NCI-H187 (cell line): ENCODE measurements around the gene SAP30BP.

Source experiments
- DNase-seq, 2 experiments: peaks; one replicate each; lab custom pipeline; 2025; lab: John Stamatoyannopoulos, UW

Gene SAP30BP

GRCh38 chr17:75647061-75647460 is 20.1 kb upstream of the SAP30BP start:
- no peak for DNase-seq

DNA sequence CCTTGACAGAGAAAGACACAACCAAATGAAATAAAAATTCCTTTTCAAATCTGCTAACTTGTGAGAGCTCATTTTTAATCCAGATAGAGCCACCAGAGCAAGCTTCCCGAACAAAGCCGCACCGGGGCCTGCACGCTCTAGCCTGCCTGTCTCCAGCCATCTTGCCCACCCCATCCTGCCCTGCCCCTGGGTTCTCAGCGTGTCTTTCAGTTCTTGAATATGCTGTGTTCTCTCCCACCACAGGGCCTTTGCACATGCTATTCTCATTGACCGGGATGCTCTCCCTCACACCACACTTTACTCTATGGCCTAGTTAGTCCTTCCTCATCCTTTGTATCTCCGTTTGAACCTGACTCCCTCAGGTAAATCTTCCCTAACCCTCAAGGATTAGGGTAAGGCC is 19.2 kb upstream of the SAP30BP start:
- no peak for DNase-seq

- no peak for DNase-seq
These were observed 17.5 kb upstream of the SAP30BP start for GRCh38 chr17:75649687-75650086.

- DNase-seq, result no peak
These were observed 16.3 kb upstream of the SAP30BP start for GRCh38 chr17:75650874-75651273.

DNA sequence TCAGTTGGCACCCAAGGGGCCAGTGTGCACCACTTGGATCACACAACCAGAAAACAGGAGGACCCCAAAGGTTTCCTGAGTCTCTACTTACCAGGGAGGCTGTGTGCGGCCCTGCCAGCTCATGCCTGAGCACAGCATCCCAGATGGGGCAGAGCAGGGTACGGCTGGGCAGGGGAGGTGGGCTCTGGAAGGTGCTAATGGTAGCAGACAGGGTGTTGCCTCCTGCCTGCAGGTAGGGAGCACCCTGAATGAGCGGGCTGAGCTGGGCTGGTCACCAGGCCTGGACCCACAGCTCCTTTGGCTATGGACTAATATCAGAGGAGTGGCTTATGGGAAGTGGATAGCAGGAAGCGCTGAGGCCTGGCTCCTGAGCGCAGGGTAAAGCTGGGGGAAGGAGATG is 14.8 kb upstream of the SAP30BP start:
- no peak for DNase-seq

DNA sequence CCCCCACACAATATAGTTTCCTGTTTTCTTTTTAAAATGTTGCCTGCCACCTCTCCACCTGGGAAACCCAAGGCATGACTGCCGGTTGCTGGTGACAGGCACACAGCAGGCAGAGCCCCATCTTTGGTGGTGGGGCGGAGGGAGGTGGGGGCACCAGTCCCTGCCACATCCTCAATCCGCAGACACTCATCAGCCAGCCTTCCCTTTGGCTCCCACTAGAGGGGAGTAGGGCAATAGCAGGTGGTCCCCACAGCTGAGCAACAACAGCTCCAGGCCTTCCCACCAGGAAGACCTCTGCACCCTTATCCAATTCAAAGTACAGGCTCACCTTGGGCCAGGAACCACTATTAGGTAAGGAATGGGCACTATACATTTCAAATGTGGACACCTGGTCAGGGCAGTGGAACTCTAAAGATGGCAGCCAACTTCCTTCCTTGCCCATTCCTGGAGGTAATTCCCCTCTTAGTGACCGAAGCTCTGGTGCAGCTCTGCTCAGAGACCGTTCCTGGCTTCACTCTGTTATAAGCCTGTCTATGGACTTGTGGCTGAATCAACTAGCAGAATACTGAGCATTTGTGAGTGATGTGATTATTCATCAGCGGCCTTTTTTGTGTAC is 14.1 kb upstream of the SAP30BP start:
- DNase-seq, result no peak

DNA sequence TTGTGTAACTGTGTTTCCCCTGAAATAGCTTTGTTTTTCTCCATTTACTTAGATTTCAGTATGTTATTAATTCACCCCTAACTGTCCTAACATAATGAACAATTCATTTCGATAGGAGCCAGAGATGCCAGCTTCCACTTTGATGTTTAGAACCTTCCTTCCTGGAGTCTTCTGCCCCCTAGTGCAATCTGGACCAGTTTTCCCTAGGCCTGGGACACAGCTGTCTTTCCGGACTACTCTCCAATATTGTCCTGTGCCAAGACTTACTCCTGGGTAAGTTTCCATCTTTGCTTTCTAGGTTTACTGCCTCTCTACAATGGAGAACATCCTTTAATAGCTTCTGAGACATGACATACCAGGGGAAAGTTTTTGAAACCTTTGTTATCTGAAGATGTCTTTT is 13.0 kb upstream of the SAP30BP start:
- no peak for DNase-seq

DNA sequence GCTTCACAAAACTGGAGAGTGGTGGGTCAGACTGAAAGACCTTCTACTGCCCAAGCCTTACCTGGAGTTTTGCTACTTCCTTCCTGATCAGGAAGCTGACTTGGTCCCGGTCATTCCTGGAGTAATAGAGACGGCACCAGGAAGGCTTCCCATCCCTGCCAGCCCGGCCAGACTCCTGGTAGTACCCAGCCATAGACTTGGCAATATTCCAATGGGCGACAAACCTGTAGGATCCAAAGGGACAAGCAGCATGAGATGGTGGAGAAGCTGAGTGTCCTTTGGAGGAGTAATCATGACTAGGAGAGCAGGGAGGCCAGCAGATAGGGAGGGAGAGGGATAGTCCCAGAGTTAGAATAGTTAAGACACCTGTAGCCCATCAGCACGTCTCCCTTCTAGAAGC is 8.9 kb upstream of the SAP30BP start:
- DNase-seq, result no peak

DNA sequence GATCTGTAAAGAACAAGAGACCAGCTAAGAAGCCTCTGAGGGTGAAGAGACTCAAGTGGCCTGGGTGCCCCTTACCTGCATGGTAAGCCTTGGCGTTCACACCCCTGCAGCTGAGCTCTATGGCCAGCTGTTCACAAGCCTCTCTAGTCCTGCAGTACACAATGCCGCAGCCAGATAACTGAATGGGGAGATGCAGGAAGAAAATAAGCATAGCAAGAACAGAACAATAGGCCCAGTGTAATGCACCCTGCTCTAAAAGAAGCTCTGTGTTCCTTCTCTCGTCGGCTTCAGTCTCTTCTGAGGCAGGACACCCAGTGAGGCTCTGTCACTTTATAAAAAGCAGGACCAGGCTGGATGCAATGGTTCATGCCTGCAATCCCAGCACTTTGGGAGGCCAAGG is 5.6 kb upstream of the SAP30BP start:
- DNase-seq, result no peak

DNA sequence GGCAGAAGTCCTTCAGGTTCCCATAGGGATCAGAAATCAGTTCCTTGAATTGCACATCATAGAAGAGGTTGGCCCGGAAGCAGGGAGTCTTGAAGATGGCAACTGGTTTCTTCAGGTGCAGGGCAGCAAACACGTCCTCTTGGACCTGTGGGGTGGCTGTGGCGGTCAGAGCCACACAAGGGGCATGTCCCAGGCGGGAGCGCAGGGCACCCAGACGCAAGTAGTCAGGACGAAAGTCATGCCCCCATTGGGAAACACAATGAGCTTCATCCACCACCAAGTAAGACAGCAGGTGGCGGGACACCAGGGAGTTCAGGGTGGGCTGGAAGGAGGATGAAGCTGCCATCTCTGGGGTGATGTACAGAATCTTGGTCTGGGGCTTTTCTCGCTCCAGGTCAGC is 4.6 kb upstream of the SAP30BP start:
- no peak for DNase-seq

GRCh38 chr17:75664099-75664549 is 3.0 kb upstream of the SAP30BP start:
- no peak for DNase-seq

GRCh38 chr17:75665981-75666380 is 1.2 kb upstream of the SAP30BP start:
- DNase-seq, result no peak

- DNase-seq, result no peak
These were observed 687 bp downstream of the SAP30BP start for GRCh38 chr17:75667825-75668224.

- no peak for DNase-seq
These were observed 1.4 kb downstream of the SAP30BP start for GRCh38 chr17:75668489-75668888.

GRCh38 chr17:75670868-75671267 is 3.7 kb downstream of the SAP30BP start:
- no peak for DNase-seq

DNA sequence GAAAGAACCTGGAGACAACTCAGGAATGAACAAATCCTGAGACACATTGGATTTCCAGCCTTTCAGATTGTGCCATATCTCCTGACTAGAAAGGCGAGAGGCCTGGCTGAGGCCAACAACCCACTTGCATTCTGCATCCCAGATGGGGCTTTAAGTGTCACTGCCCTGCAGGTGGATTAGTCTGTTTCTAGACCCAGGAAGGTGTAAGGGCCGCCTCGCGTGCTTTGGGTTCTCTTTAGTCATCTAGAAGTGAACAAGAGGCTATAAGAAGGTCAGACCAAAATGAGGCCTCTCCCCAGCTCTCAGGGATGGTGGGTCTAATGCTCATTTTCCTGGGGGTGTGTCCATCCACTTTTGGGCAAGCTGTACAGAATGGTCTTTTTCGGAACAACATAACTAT is 4.9 kb downstream of the SAP30BP start:
- no peak for DNase-seq

DNA sequence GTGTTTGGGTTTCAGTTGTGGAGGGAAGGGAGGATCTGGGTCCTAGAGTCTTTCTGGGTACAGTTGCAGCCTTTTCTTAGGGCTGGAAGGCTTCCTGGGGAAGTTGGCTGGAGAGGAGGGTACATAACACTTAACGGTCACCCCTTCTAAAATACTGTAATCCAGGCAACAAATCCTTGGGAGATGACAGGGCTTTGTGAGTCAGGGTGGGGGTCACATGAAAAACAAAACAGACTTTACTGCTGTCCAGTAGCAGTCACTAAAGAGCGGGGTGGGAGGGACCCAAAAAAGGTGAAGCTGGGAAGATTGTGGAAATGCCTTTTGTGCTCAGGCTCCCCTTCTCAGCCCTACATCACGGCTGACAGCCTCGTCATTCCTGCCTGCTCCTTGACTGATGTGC is 6.3 kb downstream of the SAP30BP start:
- no peak for DNase-seq

DNA sequence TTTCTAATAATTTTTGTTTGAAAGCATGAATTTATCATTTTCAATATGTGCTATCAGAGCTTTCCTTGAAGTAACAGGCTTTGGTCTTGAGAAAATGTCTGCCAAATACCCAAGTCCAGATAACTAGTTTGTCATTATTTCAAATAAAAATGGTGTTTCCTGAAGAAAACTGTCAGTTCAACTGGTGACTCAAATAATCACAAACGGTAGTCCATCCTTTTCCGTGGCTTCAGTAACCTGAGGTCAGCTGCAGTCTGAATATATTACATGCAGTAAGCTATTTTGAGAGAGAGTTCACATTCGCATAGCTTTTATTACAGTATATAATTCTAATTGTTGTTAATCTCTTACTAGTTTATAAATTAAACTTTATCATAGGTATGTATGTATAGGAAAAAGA is 9.3 kb downstream of the SAP30BP start:
- DNase-seq, result no peak

GRCh38 chr17:75679706-75680211 is 12.6 kb downstream of the SAP30BP start:
- DNase-seq, result no peak

DNA sequence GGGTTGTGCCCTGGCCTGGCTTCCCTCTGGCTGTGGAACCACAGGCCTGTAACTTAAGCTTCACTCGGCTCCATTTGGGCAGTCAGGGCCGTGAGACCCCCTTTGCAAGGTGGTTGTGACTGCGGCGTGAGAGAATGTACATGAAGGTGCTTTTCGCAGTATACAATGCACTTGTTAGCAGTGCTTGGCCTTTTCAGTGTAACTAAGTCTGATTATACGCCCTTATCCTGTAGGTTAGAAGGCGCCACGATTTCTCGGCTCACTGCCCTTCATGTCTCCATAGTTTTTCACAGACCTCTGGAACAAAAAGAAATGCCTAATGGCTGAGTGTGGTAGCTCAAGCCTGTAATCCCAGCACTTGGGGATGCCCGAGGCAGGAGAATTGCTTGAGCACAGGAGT is 13.3 kb downstream of the SAP30BP start:
- no peak for DNase-seq

DNA sequence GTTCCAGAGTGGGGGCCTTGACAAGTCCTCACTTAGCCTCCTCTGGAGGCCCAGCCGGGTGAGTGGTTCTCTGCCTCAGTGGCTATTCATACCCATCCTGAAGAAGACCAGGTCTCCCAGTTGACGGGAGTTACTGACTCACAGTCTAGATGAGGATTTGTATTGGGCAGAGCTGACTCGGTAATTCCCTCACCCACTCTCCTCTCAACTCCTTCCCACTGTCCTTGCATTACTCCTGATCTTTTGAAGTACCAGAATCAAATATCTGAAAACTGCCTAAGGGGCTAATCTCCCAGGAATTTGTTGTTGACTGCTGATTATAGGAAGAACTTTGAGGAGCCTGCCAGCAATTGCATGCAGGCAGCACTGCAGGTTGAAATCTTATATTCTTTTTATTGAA is 14.2 kb downstream of the SAP30BP start:
- DNase-seq, result no peak

GRCh38 chr17:75683583-75683982 is 16.4 kb downstream of the SAP30BP start:
- no peak for DNase-seq

GRCh38 chr17:75684249-75684648 is 17.1 kb downstream of the SAP30BP start:
- no peak for DNase-seq

- no peak for DNase-seq
These were observed 17.8 kb downstream of the SAP30BP start for GRCh38 chr17:75684924-75685323.
